Fibroblast of lung (primary cell): ENCODE results near the gene CHST3. TPM values are rescaled to one million over a fixed set of nuclear protein-coding genes. Genes with fewer than 3 reads are reported as not detected.

ENCODE experiments used
- DNase-seq, 2 donors: peaks; one replicate each; pipeline versions ENCODE4 v3.0.0 to v3.0.0-alpha.2; 2010; ENCODE audit warnings: low read depth in 2 of 2
- H2AFZ ChIP-seq: 2 replicates; pipeline ENCODE4 v1.5.1; 2012; ENCODE audit warnings: low read length, control low read depth, inconsistent platforms
- H3K27ac ChIP-seq: 2 replicates; pipeline ENCODE4 v1.5.1; 2011; ENCODE audit warnings: low read length, control low read depth; ENCODE audit not compliant: insufficient read depth
- H3K27me3 ChIP-seq: 2 replicates; pipeline ENCODE4 v1.5.1; 2011; ENCODE audit warnings: mild to moderate bottlenecking, low read length; ENCODE audit not compliant: control insufficient read depth, insufficient read depth
- H3K36me3 ChIP-seq: 2 replicates; pipeline ENCODE4 v1.5.1; 2011; ENCODE audit warnings: low read length; ENCODE audit not compliant: control insufficient read depth, insufficient read depth
- H3K4me1 ChIP-seq: 2 replicates; pipeline ENCODE4 v1.5.1; 2011; ENCODE audit warnings: low read length; ENCODE audit not compliant: control insufficient read depth, insufficient read depth; ENCODE audit errors: extremely low read depth
- H3K4me2 ChIP-seq: 2 replicates; pipeline ENCODE4 v1.5.1; 2011; ENCODE audit warnings: low read length, control low read depth; ENCODE audit not compliant: insufficient read depth; ENCODE audit errors: extremely low read depth
- H3K4me3 ChIP-seq, 4 experiments: fragments of 200-600 bp in 1 of 4; sonication (generic) in 1 of 4; replicated peaks in 1 of 4; 2 replicates each; pipeline ENCODE4 v1.5.1; 2011 to 2016; ENCODE audit warnings: low read length in 4 of 4, low read depth in 3 of 4, mild to moderate bottlenecking in 3 of 4, control low read depth in 2 of 4, inconsistent platforms in 1 of 4, mixed read lengths in 1 of 4; ENCODE audit not compliant: insufficient read depth in 1 of 4; ENCODE audit errors: control extremely low read depth in 1 of 4
- H3K79me2 ChIP-seq: 2 replicates; pipeline ENCODE4 v1.5.1; 2012; ENCODE audit warnings: mild to moderate bottlenecking, low read length, inconsistent platforms; ENCODE audit not compliant: control insufficient read depth, insufficient read depth
- H3K9ac ChIP-seq: 2 replicates; pipeline ENCODE4 v1.5.1; 2011; ENCODE audit warnings: mild to moderate bottlenecking, low read length, control low read depth; ENCODE audit not compliant: insufficient read depth
- H3K9me3 ChIP-seq: 2 replicates; pipeline ENCODE4 v1.5.1; 2012; ENCODE audit warnings: low read depth, low read length; ENCODE audit not compliant: control insufficient read depth, insufficient read depth
- H4K20me1 ChIP-seq: 2 replicates; pipeline ENCODE4 v1.5.1; 2011; ENCODE audit warnings: low read length; ENCODE audit not compliant: control insufficient read depth, insufficient read depth; ENCODE audit errors: extremely low read depth
- CTCF ChIP-seq, 2 donors: IDR thresholded peaks in 1 of 2; conservative IDR thresholded peaks in 1 of 2; 1 replicate in 1 of 2; 2 replicates in 1 of 2; pipeline ENCODE4 v1.5.1; 2011 to 2012; ENCODE audit warnings: low read length in 2 of 2, control low read depth in 1 of 2, inconsistent platforms in 1 of 2, low read depth in 1 of 2, mild to moderate bottlenecking in 1 of 2
- EZH2 ChIP-seq: IDR thresholded peaks from 2 replicates; pipeline ENCODE4 v1.5.1; 2012; ENCODE audit warnings: low read length, control low read depth, mild to moderate bottlenecking; ENCODE audit errors: missing control alignments
- polyA plus RNA-seq, 2 donors: library from polyadenylated mRNA; depleted of rRNA in 1 of 2; stranded (reverse) in 1 of 2; unstranded in 1 of 2; fragments of >200 nt; gene quantifications; 2 replicates each; pipeline ENCODE4 v1.2.1, GENCODE V29; 2011 to 2012; ENCODE audit warnings: missing spikeins in 1 of 2
- total RNA-seq: library from RNA; depleted of rRNA; stranded (reverse); fragments of >200 nt; gene quantifications from 2 replicates; pipeline ENCODE4 v1.2.1, GENCODE V29; 2014

The CHST3 gene
- total and polyA plus RNA-seq, 2 donors (not counting 1 experiment from before 2014, with no cell fraction given): 9.1 to 29.9 TPM

GRCh38 chr10:72061491-72061890, 97.3 kb downstream of the CHST3 start:
- no peak for DNase-seq
- no peaks in the 10 kb centered on the region for H4K20me1 ChIP-seq
- H3K4me1 ChIP-seq: no peaks in the 10 kb centered on the region
- H3K9me3 ChIP-seq: no peaks in the 10 kb centered on the region
- peaks cover 8% of the 10 kb centered on the region for H3K27me3 ChIP-seq
- no peak overlapping the region for H3K27ac ChIP-seq
- TF ChIP-seq EZH2 (no peak), CTCF (conservative IDR thresholded peaks at IDR 0.05 in 1 of 2, IDR thresholded peaks at IDR 0.05 in 1 of 2; ENCODE audit: low read depth in 1 of 2, low read length in 2 of 2) (peak in 1 of 2 donors; percentile 26)
- H3K9ac ChIP-seq: no peak overlapping the region
- H3K79me2 ChIP-seq: no peaks in the 10 kb centered on the region
- no peak overlapping the region for H2AFZ ChIP-seq
- H3K4me2 ChIP-seq: no peak overlapping the region
- H3K36me3 ChIP-seq: no peaks in the 10 kb centered on the region
- H3K4me3 ChIP-seq: no peak overlapping the region

- H3K9ac ChIP-seq: no peak overlapping the region
- no peak for DNase-seq
- no peak for TF ChIP-seq CTCF (conservative IDR thresholded peaks at IDR 0.05 in 1 of 2, IDR thresholded peaks at IDR 0.05 in 1 of 2; ENCODE audit: low read depth in 1 of 2, low read length in 2 of 2)
- no peak for TF ChIP-seq EZH2
Observed at GRCh38 chr10:72061930-72062329, 97.7 kb downstream of the CHST3 start.

GRCh38 chr10:72062382-72062781, 98.2 kb downstream of the CHST3 start:
- no peak overlapping the region for H3K4me2 ChIP-seq
- H3K36me3 ChIP-seq: no peaks in the 10 kb centered on the region
- peaks cover 11% of the 10 kb centered on the region for H3K27me3 ChIP-seq
- no peak overlapping the region for H2AFZ ChIP-seq
- no peak overlapping the region for H3K9ac ChIP-seq
- no peak for TF ChIP-seq CTCF (conservative IDR thresholded peaks at IDR 0.05 in 1 of 2, IDR thresholded peaks at IDR 0.05 in 1 of 2; ENCODE audit: low read depth in 1 of 2, low read length in 2 of 2)
- no peak for TF ChIP-seq EZH2
- H3K9me3 ChIP-seq: no peaks in the 10 kb centered on the region
- DNase-seq: no peak
- H3K27ac ChIP-seq: no peak overlapping the region
- no peaks in the 10 kb centered on the region for H4K20me1 ChIP-seq
- H3K4me1 ChIP-seq: no peaks in the 10 kb centered on the region
- H3K4me3 ChIP-seq: no peak overlapping the region
- H3K79me2 ChIP-seq: no peaks in the 10 kb centered on the region

More at GRCh38 chr10:72061930-72062329, 97.7 kb downstream of the CHST3 start:
- Histone ChIP-seq H3K79me2 (no peaks in the 10 kb centered on the region), H2AFZ (no peak overlapping the region), H3K27ac (no peak overlapping the region), H3K4me2 (no peak overlapping the region), H3K4me3 (no peak overlapping the region), H4K20me1 (no peaks in the 10 kb centered on the region), H3K9me3 (no peaks in the 10 kb centered on the region), H3K36me3 (no peaks in the 10 kb centered on the region), H3K27me3 (peaks cover 8% of the 10 kb centered on the region), H3K4me1 (no peaks in the 10 kb centered on the region)

Other genes with a start within 250 kb of the CHST3 start
- gene C10orf105, start 244.6 kb upstream of the CHST3 start, total RNA-seq: under 0.01 TPM in 2 replicates
- 0.02 and 0.14 TPM in 2 replicates for gene C10orf105, start 244.6 kb upstream of the CHST3 start, polyA plus RNA-seq
- gene VSIR, start 190.9 kb upstream of the CHST3 start, total RNA-seq: 24.4 and 44.1 TPM in 2 replicates
- gene VSIR, start 190.9 kb upstream of the CHST3 start, polyA plus RNA-seq: 14.1 and 39.9 TPM in 2 replicates
- gene PSAP, start 113.1 kb upstream of the CHST3 start, total RNA-seq: 1,180 and 1,808 TPM in 2 replicates
- 967 and 1,566 TPM in 2 replicates for gene PSAP, start 113.1 kb upstream of the CHST3 start, polyA plus RNA-seq
- gene SPOCK2, start 124.2 kb downstream of the CHST3 start, total RNA-seq: 0.26 and 0.33 TPM in 2 replicates
- 0.02 and 0.06 TPM in 2 replicates for gene SPOCK2, start 124.2 kb downstream of the CHST3 start, polyA plus RNA-seq